ENCODE measurements around the gene LEF1.

- TF ChIP-seq CTCF (IDR thresholded peaks at IDR 0.05; ENCODE audit: insufficient read depth, low read depth, low read length) (no peak), EZH2 (IDR thresholded peaks at IDR 0.05; ENCODE audit: insufficient read depth, low read length) (no peak)
Measured at GRCh38 chr4:108157655-108158054, 11.1 kb downstream of the LEF1 start.
